Measurements from ENCODE around the gene FAM107B. TPM values are rescaled to one million over a fixed set of nuclear protein-coding genes. Genes with fewer than 3 reads are reported as not detected.

FAM107B gene
- total RNA-seq, 1 experiment from 2014 or later: 61.6 TPM

DNA sequence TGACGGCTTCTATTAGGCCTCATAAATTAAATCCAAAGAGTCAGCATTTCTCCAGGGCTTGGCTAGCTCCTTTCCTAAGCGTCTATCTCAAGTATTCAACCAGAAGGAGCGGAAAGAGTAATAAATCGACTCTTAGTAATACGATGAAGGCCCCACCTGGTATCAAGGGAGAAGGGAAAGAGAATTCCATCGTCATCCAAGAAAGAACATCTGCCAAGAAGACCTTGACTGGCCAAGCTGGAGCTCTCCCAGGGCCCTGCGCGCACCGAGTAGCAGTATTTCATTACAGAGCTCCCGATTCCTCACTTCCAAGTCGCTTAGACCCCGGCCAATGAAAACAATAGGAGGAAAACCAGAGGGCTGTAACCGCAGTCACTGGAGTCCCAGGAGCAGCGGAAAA is 266.0 kb downstream of the FAM107B start:
- intact Hi-C loops (cut with micrococcal nuclease; ENCODE audit: unreplicated experiment): no loop called here
- POLR2A ChIA-PET (ENCODE audit: low non-redundant PET): no interaction called here

DNA sequence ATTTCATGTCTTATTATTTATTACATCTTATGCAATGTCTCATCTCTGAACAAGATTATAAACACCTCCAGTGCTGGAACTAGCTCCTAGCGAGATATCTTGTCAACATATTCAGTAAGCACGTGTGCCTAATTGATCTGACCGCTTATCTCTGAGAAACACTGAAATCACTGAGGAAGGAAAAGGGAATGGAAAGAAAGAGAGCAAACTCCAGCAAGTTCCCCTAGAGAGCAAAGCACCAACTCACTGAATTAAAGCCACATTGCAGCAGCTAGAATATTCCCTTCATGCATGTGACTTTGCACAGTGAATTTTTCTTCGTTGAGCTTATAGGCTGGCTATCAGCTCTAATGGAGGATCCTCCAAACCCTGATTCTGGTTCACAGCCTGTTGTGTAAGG is 266.9 kb downstream of the FAM107B start:
- no peak for DNase-seq (ENCODE audit: low spot score)
- CTCF ChIA-PET: interaction anchor here (0.6 kb wide), 1 partner anchor 11 kb away, joined by 3 read pairs; no protein-coding TSS in a partner anchor
- POLR2A ChIA-PET (ENCODE audit: low non-redundant PET): no interaction called here

More for the DNA sequence above, 266.0 kb downstream of the FAM107B start:
- no peaks in the 10 kb centered on the region for H3K9me3 ChIP-seq (ENCODE audit: low read depth, low read length, poor library complexity, severe bottlenecking)
- no peak for DNase-seq (ENCODE audit: low spot score)
- CTCF ChIA-PET: interaction anchor here (0.6 kb wide), 1 partner anchor 28 kb away, joined by 4 read pairs; no protein-coding TSS in a partner anchor
- H3K4me3 ChIP-seq (ENCODE audit: low read depth, low read length, poor library complexity, severe bottlenecking): no peak overlapping the region
- H3K4me1 ChIP-seq (ENCODE audit: insufficient read depth, low read length, poor library complexity, severe bottlenecking): no peaks in the 10 kb centered on the region
- H3K36me3 ChIP-seq (ENCODE audit: insufficient read depth, low read length, poor library complexity, severe bottlenecking): no peaks in the 10 kb centered on the region
- H3K27ac ChIP-seq (ENCODE audit: low read depth, low read length, poor library complexity, severe bottlenecking): no peak overlapping the region
- H3K27me3 ChIP-seq (replicated peaks; ENCODE audit: insufficient read depth, low read depth, low read length, poor library complexity): no peaks in the 10 kb centered on the region
- no TSS peak for BruUV-seq (replicated peaks)
- TF ChIP-seq EZH2 (IDR thresholded peaks at IDR 0.05; ENCODE audit: borderline replicate concordance, low read depth, low read length, poor library complexity, severe bottlenecking): no peak
- TF ChIP-seq, protein P1, sequence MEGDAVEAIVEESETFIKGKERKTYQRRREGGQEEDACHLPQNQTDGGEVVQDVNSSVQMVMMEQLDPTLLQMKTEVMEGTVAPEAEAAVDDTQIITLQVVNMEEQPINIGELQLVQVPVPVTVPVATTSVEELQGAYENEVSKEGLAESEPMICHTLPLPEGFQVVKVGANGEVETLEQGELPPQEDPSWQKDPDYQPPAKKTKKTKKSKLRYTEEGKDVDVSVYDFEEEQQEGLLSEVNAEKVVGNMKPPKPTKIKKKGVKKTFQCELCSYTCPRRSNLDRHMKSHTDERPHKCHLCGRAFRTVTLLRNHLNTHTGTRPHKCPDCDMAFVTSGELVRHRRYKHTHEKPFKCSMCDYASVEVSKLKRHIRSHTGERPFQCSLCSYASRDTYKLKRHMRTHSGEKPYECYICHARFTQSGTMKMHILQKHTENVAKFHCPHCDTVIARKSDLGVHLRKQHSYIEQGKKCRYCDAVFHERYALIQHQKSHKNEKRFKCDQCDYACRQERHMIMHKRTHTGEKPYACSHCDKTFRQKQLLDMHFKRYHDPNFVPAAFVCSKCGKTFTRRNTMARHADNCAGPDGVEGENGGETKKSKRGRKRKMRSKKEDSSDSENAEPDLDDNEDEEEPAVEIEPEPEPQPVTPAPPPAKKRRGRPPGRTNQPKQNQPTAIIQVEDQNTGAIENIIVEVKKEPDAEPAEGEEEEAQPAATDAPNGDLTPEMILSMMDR (conservative IDR thresholded peaks at IDR 0.05; ENCODE audit: low read depth, low read length): no peak

DNA sequence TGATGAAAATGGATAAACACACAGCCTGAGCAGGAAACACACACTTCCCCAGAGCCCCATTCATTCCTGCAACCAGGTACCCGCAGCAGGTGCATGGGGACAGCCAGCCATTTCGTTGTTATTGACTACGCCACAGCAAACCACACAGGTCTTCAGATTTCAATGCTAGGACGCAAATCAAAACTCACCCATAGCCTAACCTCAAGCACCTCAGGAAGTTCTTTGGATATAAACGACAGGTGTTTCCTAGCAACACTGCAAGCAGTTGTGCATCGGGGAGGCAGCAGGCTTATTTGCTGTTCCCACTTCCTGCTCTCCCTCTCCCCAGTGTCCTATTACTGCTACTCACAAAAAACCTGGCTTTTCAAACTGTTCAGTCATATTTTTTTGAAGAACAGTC is 267.5 kb downstream of the FAM107B start:
- Histone ChIP-seq H3K27me3 (replicated peaks; ENCODE audit: insufficient read depth, low read depth, low read length, poor library complexity) (no peaks in the 10 kb centered on the region), H3K4me1 (ENCODE audit: insufficient read depth, low read length, poor library complexity, severe bottlenecking) (no peaks in the 10 kb centered on the region), H3K36me3 (ENCODE audit: insufficient read depth, low read length, poor library complexity, severe bottlenecking) (no peaks in the 10 kb centered on the region), H3K9me3 (ENCODE audit: low read depth, low read length, poor library complexity, severe bottlenecking) (no peaks in the 10 kb centered on the region), H3K4me3 (ENCODE audit: low read depth, low read length, poor library complexity, severe bottlenecking) (no peak overlapping the region), H3K27ac (ENCODE audit: low read depth, low read length, poor library complexity, severe bottlenecking) (no peak overlapping the region)
- intact Hi-C loops (cut with micrococcal nuclease; ENCODE audit: unreplicated experiment): no loop called here
- no peak for DNase-seq (ENCODE audit: low spot score)
- ChIA-PET POLR2A (ENCODE audit: low non-redundant PET) (no interaction called here), CTCF (no interaction called here)
- TF ChIP-seq EZH2 (IDR thresholded peaks at IDR 0.05; ENCODE audit: borderline replicate concordance, low read depth, low read length, poor library complexity, severe bottlenecking): no peak
- TF ChIP-seq, protein P1 (conservative IDR thresholded peaks at IDR 0.05; ENCODE audit: low read depth, low read length): no peak
- BruUV-seq (replicated peaks): no TSS peak

More for the DNA sequence above, 266.9 kb downstream of the FAM107B start:
- intact Hi-C loops (cut with micrococcal nuclease; ENCODE audit: unreplicated experiment): no loop called here
- Histone ChIP-seq H3K4me3 (ENCODE audit: low read depth, low read length, poor library complexity, severe bottlenecking) (no peak overlapping the region), H3K4me1 (ENCODE audit: insufficient read depth, low read length, poor library complexity, severe bottlenecking) (no peaks in the 10 kb centered on the region), H3K36me3 (ENCODE audit: insufficient read depth, low read length, poor library complexity, severe bottlenecking) (no peaks in the 10 kb centered on the region), H3K9me3 (ENCODE audit: low read depth, low read length, poor library complexity, severe bottlenecking) (no peaks in the 10 kb centered on the region), H3K27me3 (replicated peaks; ENCODE audit: insufficient read depth, low read depth, low read length, poor library complexity) (no peaks in the 10 kb centered on the region), H3K27ac (ENCODE audit: low read depth, low read length, poor library complexity, severe bottlenecking) (no peak overlapping the region)
- no TSS peak for BruUV-seq (replicated peaks)
- TF ChIP-seq EZH2 (IDR thresholded peaks at IDR 0.05; ENCODE audit: borderline replicate concordance, low read depth, low read length, poor library complexity, severe bottlenecking): no peak
- TF ChIP-seq, protein P1 (conservative IDR thresholded peaks at IDR 0.05; ENCODE audit: low read depth, low read length): no peak
